ENCODE data around the gene SPC25.

GRCh38 chr2:168851674-168852320 is 38.4 kb downstream of the SPC25 start:
- TF ChIP-seq CTCF (IDR thresholded peaks at IDR 0.05) (no peak), ZNF121 (CRISPR knock-in tag; IDR thresholded peaks at IDR 0.05) (no peak), ETV6 (CRISPR knock-in tag; IDR thresholded peaks at IDR 0.05) (no peak), NR2C2 (CRISPR knock-in tag; IDR thresholded peaks at IDR 0.05) (no peak), FOXP1 (CRISPR knock-in tag; IDR thresholded peaks at IDR 0.05; ENCODE audit: borderline replicate concordance) (no peak), ZNF263 (CRISPR knock-in tag; IDR thresholded peaks at IDR 0.05; ENCODE audit: low read depth) (no peak), USF2 (CRISPR knock-in tag; IDR thresholded peaks at IDR 0.05) (no peak), ZSCAN18 (CRISPR knock-in tag; IDR thresholded peaks at IDR 0.05) (no peak), PRDM15 (CRISPR knock-in tag; IDR thresholded peaks at IDR 0.05) (no peak), STAT6 (CRISPR knock-in tag; conservative IDR thresholded peaks at IDR 0.05; ENCODE audit: low read depth) (no peak), GABPB1 (CRISPR knock-in tag; IDR thresholded peaks at IDR 0.05) (no peak), NR1H2 (CRISPR knock-in tag; IDR thresholded peaks at IDR 0.05) (no peak), NR3C1 (CRISPR knock-in tag; conservative IDR thresholded peaks at IDR 0.05; ENCODE audit: low read depth) (no peak), ATF2 (CRISPR knock-in tag; IDR thresholded peaks at IDR 0.05; ENCODE audit: borderline replicate concordance, low read depth) (no peak)
